Prostate gland (tissue), 2 donors: ENCODE measurements around the gene SPATA2L.

Source experiments
- CTCF ChIP-seq, 4 experiments: fragments of 200-600 bp in 2 of 4; fragments of 450-650 bp in 2 of 4; sonication (generic) in 2 of 4; IDR thresholded peaks; 1 replicate in 3 of 4; 2 replicates in 1 of 4; pipeline ENCODE4 v1.5.1; 2016 to 2019; ENCODE audit warnings: antibody characterized with exemption in 4 of 4, mild to moderate bottlenecking in 2 of 4, moderate library complexity in 2 of 4
- POLR2A ChIP-seq: fragments of 450-650 bp; IDR thresholded peaks from one replicate; pipeline ENCODE4 v1.6.1; 2016; ENCODE audit warnings: antibody characterized with exemption, mild to moderate bottlenecking
- POLR2AphosphoS5 ChIP-seq: sonication (generic); formaldehyde crosslinking; IDR thresholded peaks from one replicate; pipeline ENCODE4 v1.6.1; 2017; ENCODE audit warnings: antibody characterized with exemption

DNA sequence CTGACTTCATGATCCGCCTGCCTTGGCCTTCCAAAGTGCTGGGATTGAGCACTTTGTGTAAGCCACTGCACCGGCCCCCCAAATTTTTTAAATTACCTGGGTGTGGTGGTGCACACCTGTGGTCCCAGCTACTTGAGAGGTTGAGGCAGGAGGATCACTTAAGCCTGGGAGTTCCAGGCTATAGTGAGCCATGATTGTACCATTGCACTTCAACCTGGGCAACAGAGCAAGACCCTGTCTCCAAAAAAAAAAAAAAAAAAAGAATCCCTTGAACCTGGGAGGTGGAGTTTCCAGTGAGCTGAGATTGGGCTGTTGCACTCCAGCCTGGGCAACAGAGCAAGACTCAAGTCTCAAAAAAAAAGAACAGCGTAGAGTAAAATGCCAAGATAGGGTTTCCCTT lies 35.0 kb upstream of the SPATA2L start:
- TF ChIP-seq CTCF (IDR thresholded peaks at IDR 0.05), result no peak
- TF ChIP-seq POLR2AphosphoS5, result no peak
- TF ChIP-seq POLR2A, result no peak
